H9 (cell line): ENCODE measurements around the gene CENPM. TPM values are rescaled to one million over a fixed set of nuclear protein-coding genes. Genes with fewer than 3 reads are reported as not detected.

ENCODE experiments used
- DNase-seq: peaks from one replicate; pipeline ENCODE4 v3.0.0-alpha.2; 2017
- H2AFZ ChIP-seq: one replicate; pipeline ENCODE4 v1.6.1; 2013; ENCODE audit warnings: mild to moderate bottlenecking, low read length, control low read depth, moderate library complexity
- H2AK5ac ChIP-seq: 2 replicates; pipeline ENCODE4 v1.6.1; 2013; ENCODE audit warnings: low read length, control low read depth, mixed read lengths; ENCODE audit not compliant: insufficient read length
- H2BK120ac ChIP-seq: one replicate; pipeline ENCODE4 v1.6.1; 2013; ENCODE audit warnings: low read depth, mild to moderate bottlenecking, low read length, control low read depth, inconsistent platforms; ENCODE audit not compliant: poor library complexity, severe bottlenecking
- H2BK12ac ChIP-seq: 2 replicates; pipeline ENCODE4 v1.6.1; 2013; ENCODE audit warnings: low read length, control low read depth, mixed read lengths, low read depth; ENCODE audit not compliant: insufficient read length
- H2BK15ac ChIP-seq: 2 replicates; pipeline ENCODE4 v1.6.1; 2013; ENCODE audit warnings: low read depth, low read length, control low read depth
- H2BK20ac ChIP-seq: one replicate; pipeline ENCODE4 v1.6.1; 2013; ENCODE audit warnings: low read depth, mild to moderate bottlenecking, low read length, control low read depth, inconsistent platforms; ENCODE audit not compliant: poor library complexity, severe bottlenecking
- H2BK5ac ChIP-seq: 2 replicates; pipeline ENCODE4 v1.6.1; 2013; ENCODE audit warnings: low read length, control low read depth, mixed read lengths; ENCODE audit not compliant: insufficient read length
- H3K14ac ChIP-seq: 2 replicates; pipeline ENCODE4 v1.6.1; 2013; ENCODE audit warnings: low read length, control low read depth; ENCODE audit not compliant: insufficient read depth
- H3K18ac ChIP-seq: 2 replicates; pipeline ENCODE4 v1.6.1; 2013; ENCODE audit warnings: low read depth, mild to moderate bottlenecking, mixed read lengths, low read length, control low read depth; ENCODE audit not compliant: insufficient read length
- H3K23ac ChIP-seq: 2 replicates; pipeline ENCODE4 v1.6.1; 2013; ENCODE audit warnings: low read length, control low read depth, mixed read lengths, low read depth; ENCODE audit not compliant: insufficient read length
- H3K23me2 ChIP-seq: 2 replicates; pipeline ENCODE4 v1.6.1; 2013; ENCODE audit warnings: low read depth, mild to moderate bottlenecking, mixed read lengths, low read length, control low read depth; ENCODE audit not compliant: insufficient read length, poor library complexity, severe bottlenecking
- H3K27ac ChIP-seq: 2 replicates; pipeline ENCODE4 v1.5.1; 2013; ENCODE audit warnings: low read length, control low read depth, mixed read lengths, low read depth; ENCODE audit not compliant: insufficient read length
- H3K27me3 ChIP-seq: 2 replicates; pipeline ENCODE4 v1.6.1; 2013; ENCODE audit warnings: low read length, control low read depth, inconsistent platforms; ENCODE audit not compliant: insufficient read depth
- H3K4ac ChIP-seq: 2 replicates; pipeline ENCODE4 v1.6.1; 2013; ENCODE audit warnings: low read depth, mild to moderate bottlenecking, control low read depth, inconsistent platforms, low read length, moderate library complexity
- H3K4me1 ChIP-seq: 2 replicates; pipeline ENCODE4 v1.6.1; 2013; ENCODE audit warnings: low read length, control low read depth, inconsistent platforms; ENCODE audit not compliant: insufficient read depth
- H3K4me2 ChIP-seq: 2 replicates; pipeline ENCODE4 v1.6.1; 2013; ENCODE audit warnings: low read length, control low read depth, mixed read lengths; ENCODE audit not compliant: insufficient read length, insufficient read depth
- H3K56ac ChIP-seq: 2 replicates; pipeline ENCODE4 v1.6.1; 2013; ENCODE audit warnings: low read depth, mild to moderate bottlenecking, mixed read lengths, low read length, control low read depth; ENCODE audit not compliant: insufficient read length
- H3K79me1 ChIP-seq: 2 replicates; pipeline ENCODE4 v1.6.1; 2013; ENCODE audit warnings: low read depth, mild to moderate bottlenecking, moderate library complexity, low read length, control low read depth, inconsistent platforms; ENCODE audit not compliant: insufficient read depth, poor library complexity, severe bottlenecking
- H3K79me2 ChIP-seq: 2 replicates; pipeline ENCODE4 v1.6.1; 2013; ENCODE audit warnings: low read length, control low read depth, inconsistent platforms; ENCODE audit not compliant: insufficient read depth
- H3K9ac ChIP-seq: 2 replicates; pipeline ENCODE4 v1.6.1; 2013; ENCODE audit warnings: low read length, control low read depth, mixed read lengths; ENCODE audit not compliant: insufficient read length; ENCODE audit errors: extremely low read depth
- H3K9me3 ChIP-seq: one replicate; pipeline ENCODE4 v1.6.1; 2013; ENCODE audit warnings: low read depth, low read length, inconsistent platforms; ENCODE audit not compliant: control insufficient read depth
- H3T11ph ChIP-seq: one replicate; pipeline ENCODE4 v1.6.1; 2013; ENCODE audit warnings: mild to moderate bottlenecking, low read length, control low read depth, inconsistent platforms
- H4K20me1 ChIP-seq: one replicate; pipeline ENCODE4 v1.6.1; 2013; ENCODE audit not compliant: control insufficient read depth, insufficient read length, insufficient read depth
- H4K5ac ChIP-seq: 2 replicates; pipeline ENCODE4 v1.6.1; 2013; ENCODE audit warnings: low read depth, mild to moderate bottlenecking, mixed read lengths, low read length, control low read depth; ENCODE audit not compliant: insufficient read length
- H4K8ac ChIP-seq: replicated peaks from 2 replicates; pipeline ENCODE4 v1.6.1; 2013; ENCODE audit warnings: low read length, control low read depth, mixed read lengths, low read depth; ENCODE audit not compliant: insufficient read length
- H4K91ac ChIP-seq: 2 replicates; pipeline ENCODE4 v1.6.1; 2013; ENCODE audit warnings: low read depth, mild to moderate bottlenecking, moderate library complexity, mixed read lengths, low read length, control low read depth; ENCODE audit not compliant: insufficient read length
- H3K27ac Mint-ChIP-seq, 3 experiments: 2 replicates in 2 of 3; 3 replicates in 1 of 3; pipeline ENCODE4 v1.8.0; 2020 to 2021; ENCODE audit warnings: mixed read lengths in 3 of 3, mild to moderate bottlenecking in 1 of 3, moderate library complexity in 1 of 3
- H3K27me3 Mint-ChIP-seq: 2 replicates; pipeline ENCODE4 v1.8.0; 2021; ENCODE audit warnings: low read depth, mild to moderate bottlenecking, moderate library complexity, mixed read lengths
- H3K36me3 Mint-ChIP-seq, 3 experiments: 2 replicates in 2 of 3; 3 replicates in 1 of 3; pipeline ENCODE4 v1.8.0; 2020 to 2021; ENCODE audit warnings: low read depth in 3 of 3, mixed read lengths in 3 of 3; ENCODE audit not compliant: insufficient read depth in 1 of 3
- H3K4me1 Mint-ChIP-seq, 2 experiments: 2 replicates each; pipeline ENCODE4 v1.8.0; 2020; ENCODE audit warnings: mixed read lengths in 2 of 2
- H3K4me3 Mint-ChIP-seq, 2 experiments: 2 replicates in 1 of 2; 3 replicates in 1 of 2; pipeline ENCODE4 v1.8.0; 2020 to 2021; ENCODE audit warnings: mild to moderate bottlenecking in 2 of 2, mixed read lengths in 2 of 2, moderate library complexity in 1 of 2
- H3K9me3 Mint-ChIP-seq, 2 experiments: 2 replicates in 1 of 2; 3 replicates in 1 of 2; pipeline ENCODE4 v1.8.0; 2020; ENCODE audit warnings: mild to moderate bottlenecking in 2 of 2, mixed read lengths in 2 of 2, moderate library complexity in 1 of 2
- WGBS: extraction: QIAGEN DNeasy Blood & Tissue Kit; methylation state at CpG from one replicate; pipeline ENCODE4 v1.1.7; 2013; ENCODE audit warnings: missing lambda C conversion rate, low lambda C conversion rate, mixed read lengths; ENCODE audit not compliant: insufficient read length; ENCODE audit errors: extremely low coverage; 5-methylcytosine and 5-hydroxymethylcytosine counted together
- total RNA-seq: library from RNA; stranded (reverse); gene quantifications from 2 replicates; pipeline ENCODE4 v1.2.1, GENCODE V29; 2021
- TF ChIP-seq, protein P1 (sequence below): fragments of 200-600 bp; sonication (generic); conservative IDR thresholded peaks from 3 replicates; pipeline ENCODE4 v1.8.0; 2021; ENCODE audit warnings: antibody characterized with exemption, mild to moderate bottlenecking

Gene CENPM
- total RNA-seq, 1 experiment from 2014 or later: 36.5 TPM

GRCh38 chr22:41948142-41948541, 1.2 kb upstream of the CENPM start:
- no peaks in the 10 kb centered on the region for H4K20me1 ChIP-seq
- no peak overlapping the region for H2AFZ ChIP-seq
- H2BK20ac ChIP-seq: no peak overlapping the region
- no peak overlapping the region for H2BK120ac ChIP-seq
- TF ChIP-seq, protein P1, sequence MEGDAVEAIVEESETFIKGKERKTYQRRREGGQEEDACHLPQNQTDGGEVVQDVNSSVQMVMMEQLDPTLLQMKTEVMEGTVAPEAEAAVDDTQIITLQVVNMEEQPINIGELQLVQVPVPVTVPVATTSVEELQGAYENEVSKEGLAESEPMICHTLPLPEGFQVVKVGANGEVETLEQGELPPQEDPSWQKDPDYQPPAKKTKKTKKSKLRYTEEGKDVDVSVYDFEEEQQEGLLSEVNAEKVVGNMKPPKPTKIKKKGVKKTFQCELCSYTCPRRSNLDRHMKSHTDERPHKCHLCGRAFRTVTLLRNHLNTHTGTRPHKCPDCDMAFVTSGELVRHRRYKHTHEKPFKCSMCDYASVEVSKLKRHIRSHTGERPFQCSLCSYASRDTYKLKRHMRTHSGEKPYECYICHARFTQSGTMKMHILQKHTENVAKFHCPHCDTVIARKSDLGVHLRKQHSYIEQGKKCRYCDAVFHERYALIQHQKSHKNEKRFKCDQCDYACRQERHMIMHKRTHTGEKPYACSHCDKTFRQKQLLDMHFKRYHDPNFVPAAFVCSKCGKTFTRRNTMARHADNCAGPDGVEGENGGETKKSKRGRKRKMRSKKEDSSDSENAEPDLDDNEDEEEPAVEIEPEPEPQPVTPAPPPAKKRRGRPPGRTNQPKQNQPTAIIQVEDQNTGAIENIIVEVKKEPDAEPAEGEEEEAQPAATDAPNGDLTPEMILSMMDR: no peak
- no peak overlapping the region for H2BK12ac ChIP-seq
- H3K27ac Mint-ChIP-seq: no peak overlapping the region
- no peak overlapping the region for H3K27ac ChIP-seq
- H4K8ac ChIP-seq: no peak overlapping the region
- H3K9ac ChIP-seq: no peak overlapping the region
- H3K14ac ChIP-seq: no peak overlapping the region
- H3K79me1 ChIP-seq: no peaks in the 10 kb centered on the region
- H3K27me3 Mint-ChIP-seq: peaks cover 1% of the 10 kb centered on the region
- no peak overlapping the region for H3K56ac ChIP-seq
- peaks cover 3% of the 10 kb centered on the region; the same call in 1 of the 2 replicates for H3K4me1 ChIP-seq
- H3K4ac ChIP-seq: no peak overlapping the region
- H3K9me3 Mint-ChIP-seq: no peaks in the 10 kb centered on the region
- H3K4me1 Mint-ChIP-seq: peaks cover 24 to 48% of the 10 kb centered on the region in 2 experiments
- no peak overlapping the region for H4K91ac ChIP-seq
- no peaks in the 10 kb centered on the region for H3K27me3 ChIP-seq
- WGBS: no CpG with 5 or more reads among the region's 2 CpGs
- H3K23ac ChIP-seq: no peak overlapping the region
- DNase-seq: no peak
- no peak overlapping the region for H3K4me2 ChIP-seq
- H3K9me3 ChIP-seq: no peaks in the 10 kb centered on the region
- H2BK5ac ChIP-seq: no peak overlapping the region
- H3K4me3 Mint-ChIP-seq: no peak overlapping the region
- no peak overlapping the region for H3T11ph ChIP-seq
- no peak overlapping the region for H4K5ac ChIP-seq
- H3K79me2 ChIP-seq: no peaks in the 10 kb centered on the region; the same call in 1 of the 2 replicates
- no peak overlapping the region for H3K18ac ChIP-seq
- H3K36me3 Mint-ChIP-seq: peaks cover 20 to 26% (median 24%) of the 10 kb centered on the region in 3 experiments; a peak in 6 of 7 replicates
- no peak overlapping the region for H2BK15ac ChIP-seq
- H3K23me2 ChIP-seq: peaks cover 9% of the 10 kb centered on the region
- H2AK5ac ChIP-seq: no peak overlapping the region
